ENCODE measurements around the gene CNEP1R1.

GRCh38 chr16:50061326-50061725, 36.3 kb downstream of the CNEP1R1 start:
- TF ChIP-seq POLR2A (IDR thresholded peaks at IDR 0.05) (no peak), CTCF (IDR thresholded peaks at IDR 0.05) (no peak)
